HG03159 (cell line): ENCODE measurements around the gene ADARB1.

ENCODE experiments used
- ATAC-seq: cut with Tn5 transposase; IDR thresholded peaks from one replicate; pipeline ENCODE4 v1.9.1; 2021; ENCODE audit warnings: mild to moderate bottlenecking, moderate library complexity; ENCODE audit not compliant: unreplicated experiment

The ADARB1 gene

GRCh38 chr21:45163413-45164123 lies 89.2 kb downstream of the ADARB1 start:
- ATAC-seq, result no peak

- ATAC-seq, result no peak
These were observed 89.7 kb downstream of the ADARB1 start for GRCh38 chr21:45164124-45164511.

GRCh38 chr21:45164838-45165237 lies 90.5 kb downstream of the ADARB1 start:
- no peak for ATAC-seq

- no peak for ATAC-seq
These were observed 92.6 kb downstream of the ADARB1 start for GRCh38 chr21:45166931-45167330.

GRCh38 chr21:45167796-45168222 lies 93.4 kb downstream of the ADARB1 start:
- ATAC-seq, result no peak

- no peak for ATAC-seq
These were observed 94.1 kb downstream of the ADARB1 start for GRCh38 chr21:45168522-45168921.

GRCh38 chr21:45169001-45169400 lies 94.6 kb downstream of the ADARB1 start:
- no peak for ATAC-seq

- no peak for ATAC-seq
These were observed 95.3 kb downstream of the ADARB1 start for GRCh38 chr21:45169682-45170081.

- ATAC-seq, result no peak
These were observed 96.6 kb downstream of the ADARB1 start for GRCh38 chr21:45170987-45171386.

- no peak for ATAC-seq
These were observed 98.0 kb downstream of the ADARB1 start for GRCh38 chr21:45172420-45172819.

GRCh38 chr21:45175326-45176095 lies 101.1 kb downstream of the ADARB1 start:
- ATAC-seq, result no peak

GRCh38 chr21:45176141-45176540 lies 101.8 kb downstream of the ADARB1 start:
- no peak for ATAC-seq

GRCh38 chr21:45177039-45177438 lies 102.7 kb downstream of the ADARB1 start:
- no peak for ATAC-seq

- ATAC-seq, result no peak
These were observed 103.8 kb downstream of the ADARB1 start for GRCh38 chr21:45178070-45178608.

- ATAC-seq, result no peak
These were observed 104.6 kb downstream of the ADARB1 start for GRCh38 chr21:45178971-45179370.

GRCh38 chr21:45179568-45180245 lies 105.3 kb downstream of the ADARB1 start:
- ATAC-seq, result no peak

GRCh38 chr21:45180246-45180599 lies 105.8 kb downstream of the ADARB1 start:
- ATAC-seq, result no peak

- no peak for ATAC-seq
These were observed 108.6 kb downstream of the ADARB1 start for GRCh38 chr21:45182958-45183357.

- no peak for ATAC-seq
These were observed 109.5 kb downstream of the ADARB1 start for GRCh38 chr21:45183852-45184251.

- no peak for ATAC-seq
These were observed 110.5 kb downstream of the ADARB1 start for GRCh38 chr21:45184869-45185268.

- no peak for ATAC-seq
These were observed 112.3 kb downstream of the ADARB1 start for GRCh38 chr21:45186709-45187108.

GRCh38 chr21:45187646-45188045 lies 113.3 kb downstream of the ADARB1 start:
- no peak for ATAC-seq
